GM10248 (cell line): ENCODE measurements around the gene ZNF500.

ENCODE experiments used
- CTCF ChIA-PET: fragments of 300-600 bp; sonication (Branson Sonifier 250); formaldehyde crosslinking; extraction: SDS; loops from one replicate; lab custom pipeline; 2021; ENCODE audit warnings: antibody characterized with exemption; lab: Yijun Ruan, JAX
- POLR2A ChIA-PET: fragments of 350-650 bp; sonication (Branson Sonifier 250); formaldehyde crosslinking; extraction: SDS; loops from one replicate; lab custom pipeline; 2020; ENCODE audit warnings: antibody characterized with exemption; lab: Yijun Ruan, JAX
- DNase-seq: peaks from one replicate; pipeline ENCODE4 v3.0.0; 2012; ENCODE audit errors: extremely low spot score
- CTCF ChIP-seq: IDR thresholded peaks from 2 replicates; pipeline ENCODE4 v1.5.1; 2012; ENCODE audit warnings: mild to moderate bottlenecking, low read depth; ENCODE audit errors: extremely low read depth, missing control alignments, control extremely low read depth

ZNF500 gene

GRCh38 chr16:4704491-4704890 lies 62.5 kb downstream of the ZNF500 start:
- TF ChIP-seq CTCF = no peak
- CTCF ChIA-PET = interaction anchor here (1.0 to 3.1 kb wide), 4 partner anchors 8 to 204 kb away, joined by 3 to 11 read pairs (median 4); partner anchors contain the start of gene NUDT16L1
- POLR2A ChIA-PET = no interaction called here
- DNase-seq = no peak

- POLR2A ChIA-PET = no interaction called here
- no peak for DNase-seq
- CTCF ChIA-PET = interaction anchor here (1.0 to 1.5 kb wide), 2 partner anchors 10 to 204 kb away, joined by 3 read pairs; partner anchors contain the start of gene NUDT16L1
- TF ChIP-seq CTCF = no peak
Observed at GRCh38 chr16:4703906-4704305, 63.1 kb downstream of the ZNF500 start.

GRCh38 chr16:4702466-4702808 lies 64.5 kb downstream of the ZNF500 start:
- DNase-seq = no peak
- CTCF ChIA-PET = no interaction called here
- POLR2A ChIA-PET = no interaction called here
- TF ChIP-seq CTCF = no peak

- no peak for DNase-seq
- POLR2A ChIA-PET = no interaction called here
- no peak for TF ChIP-seq CTCF
- CTCF ChIA-PET = no interaction called here
Observed at GRCh38 chr16:4701791-4702465, 65.0 kb downstream of the ZNF500 start.

- ChIA-PET CTCF (interaction anchor here (0.7 kb wide), 1 partner anchor 9 kb away, joined by 3 read pairs; no protein-coding TSS in a partner anchor), POLR2A (interaction anchor here (0.9 kb wide), 1 partner anchor 46 kb away, joined by 3 read pairs; no protein-coding TSS in a partner anchor)
Observed at GRCh38 chr16:4700997-4701743, 65.8 kb downstream of the ZNF500 start.

More at GRCh38 chr16:4700997-4701743, 65.8 kb downstream of the ZNF500 start:
- no peak for TF ChIP-seq CTCF
- no peak for DNase-seq
